IPS DF 6.9 (cell line): ENCODE data around the gene GPR150.

Experiments used
- DNase-seq: peaks from one replicate; pipeline ENCODE4 v3.0.0-alpha.2; 2013; ENCODE audit warnings: low read depth, low spot score
- H3K27ac ChIP-seq: one replicate; pipeline ENCODE4 v1.5.1; 2013; ENCODE audit warnings: low read length, control low read depth
- H3K27me3 ChIP-seq: 2 replicates; pipeline ENCODE4 v1.6.1; 2013; ENCODE audit warnings: mild to moderate bottlenecking, low read length; ENCODE audit not compliant: control insufficient read depth, insufficient read depth
- H3K36me3 ChIP-seq: 2 replicates; pipeline ENCODE4 v1.6.1; 2013; ENCODE audit warnings: low read length; ENCODE audit not compliant: control insufficient read depth, insufficient read depth
- H3K4me1 ChIP-seq: 2 replicates; pipeline ENCODE4 v1.6.1; 2013; ENCODE audit warnings: low read length; ENCODE audit not compliant: control insufficient read depth, insufficient read depth
- H3K4me3 ChIP-seq: 2 replicates; pipeline ENCODE4 v1.5.1; 2013; ENCODE audit warnings: mild to moderate bottlenecking, low read length
- H3K9me3 ChIP-seq: 2 replicates; pipeline ENCODE4 v1.6.1; 2013; ENCODE audit warnings: low read length, inconsistent platforms; ENCODE audit not compliant: control insufficient read depth, insufficient read depth
- WGBS: extraction: QIAGEN DNeasy Blood & Tissue Kit; methylation state at CpG from one replicate; pipeline ENCODE4 v1.1.7; 2013; ENCODE audit warnings: mixed read lengths, missing lambda C conversion rate; ENCODE audit not compliant: insufficient read length, insufficient coverage; 5-methylcytosine and 5-hydroxymethylcytosine counted together

GPR150 gene

DNA sequence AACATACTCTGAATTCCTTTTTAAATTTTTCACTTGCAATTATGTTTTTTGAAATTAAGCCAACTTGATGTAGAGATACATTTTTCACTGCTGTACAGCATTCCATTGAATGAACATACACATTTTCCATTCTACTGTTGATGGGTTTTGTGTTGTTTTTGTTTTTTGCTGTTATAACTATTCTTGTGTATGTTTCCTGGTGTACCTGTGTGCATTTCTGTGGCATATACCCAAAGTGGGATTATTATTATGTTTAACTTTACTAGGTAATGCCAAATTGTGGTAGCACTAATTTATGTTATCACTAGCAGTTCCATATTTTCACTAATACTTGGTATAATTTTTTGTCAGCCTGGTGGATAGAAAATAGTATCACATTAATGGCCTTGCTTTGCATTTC lies 29.4 kb downstream of the GPR150 start:
- H3K4me3 ChIP-seq, result no peak overlapping the region
- H3K27ac ChIP-seq, result no peak overlapping the region
- DNase-seq, result no peak
- H3K4me1 ChIP-seq, result no peaks in the 10 kb centered on the region
- H3K27me3 ChIP-seq, result no peaks in the 10 kb centered on the region
- no peaks in the 10 kb centered on the region for H3K9me3 ChIP-seq
- H3K36me3 ChIP-seq, result no peaks in the 10 kb centered on the region

DNA sequence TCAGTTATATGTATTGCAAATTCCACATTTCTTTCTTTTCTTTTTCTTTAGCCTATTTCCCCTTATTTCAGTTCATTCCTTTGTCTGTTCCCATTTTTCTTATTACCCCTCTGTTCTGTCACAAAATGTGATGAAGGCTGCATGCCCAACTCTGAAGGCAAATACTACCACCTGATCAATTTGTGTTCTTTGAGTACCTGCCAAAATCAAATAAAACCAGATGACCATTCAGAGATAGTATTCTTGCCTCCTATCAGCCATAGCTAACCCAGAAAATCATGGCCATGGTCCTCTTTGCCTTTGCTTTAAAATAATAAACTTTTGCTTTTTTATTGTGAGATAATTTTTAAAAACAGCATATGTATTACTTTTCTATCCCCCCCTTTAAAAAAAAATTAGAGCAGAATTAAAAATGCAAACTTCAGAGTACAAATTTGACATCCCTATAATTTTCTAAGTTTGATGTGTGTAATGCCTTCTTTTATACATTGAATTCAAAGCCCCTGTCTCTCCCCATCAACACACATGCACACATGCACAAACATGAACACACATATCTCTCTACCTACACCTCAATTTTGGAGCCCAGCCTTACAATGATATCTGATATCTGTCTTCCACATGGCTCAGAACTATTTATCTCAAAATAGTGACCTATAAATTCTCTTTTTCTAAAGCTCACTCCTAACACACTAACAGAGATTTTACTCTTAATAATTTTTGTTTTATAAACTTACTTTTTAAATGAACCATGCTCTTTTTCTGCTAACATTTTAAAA lies 30.1 kb downstream of the GPR150 start:
- Histone ChIP-seq H3K9me3 (no peaks in the 10 kb centered on the region), H3K4me1 (no peaks in the 10 kb centered on the region), H3K27me3 (no peaks in the 10 kb centered on the region), H3K4me3 (no peak overlapping the region), H3K36me3 (no peaks in the 10 kb centered on the region), H3K27ac (no peak overlapping the region)
- DNase-seq, result no peak

DNA sequence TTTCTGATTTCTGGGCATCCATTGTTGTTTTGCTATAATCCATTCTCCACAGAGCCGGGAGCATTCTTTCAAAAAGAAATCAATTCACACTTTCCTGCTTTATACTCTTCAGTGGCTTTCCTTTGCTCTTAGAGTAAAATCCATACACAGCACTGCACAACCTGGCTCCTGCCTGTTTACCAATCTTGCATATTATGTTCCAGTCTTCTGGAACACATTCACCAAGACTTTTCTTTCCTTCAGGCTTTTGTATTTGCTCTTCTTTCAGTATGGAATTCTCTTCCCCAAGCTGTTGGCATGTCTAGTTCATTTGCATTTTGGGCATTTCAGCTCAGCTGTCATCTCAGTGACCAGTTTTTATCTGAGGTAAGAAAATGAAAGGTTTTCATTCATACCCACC lies 33.0 kb downstream of the GPR150 start:
- no peaks in the 10 kb centered on the region for H3K36me3 ChIP-seq
- no peak overlapping the region for H3K4me3 ChIP-seq
- no peaks in the 10 kb centered on the region for H3K27me3 ChIP-seq
- WGBS, result no CpG with 5 or more reads among the region's 1 CpG
- no peak for DNase-seq
- H3K4me1 ChIP-seq, result no peaks in the 10 kb centered on the region
- H3K27ac ChIP-seq, result no peak overlapping the region
- H3K9me3 ChIP-seq, result no peaks in the 10 kb centered on the region

DNA sequence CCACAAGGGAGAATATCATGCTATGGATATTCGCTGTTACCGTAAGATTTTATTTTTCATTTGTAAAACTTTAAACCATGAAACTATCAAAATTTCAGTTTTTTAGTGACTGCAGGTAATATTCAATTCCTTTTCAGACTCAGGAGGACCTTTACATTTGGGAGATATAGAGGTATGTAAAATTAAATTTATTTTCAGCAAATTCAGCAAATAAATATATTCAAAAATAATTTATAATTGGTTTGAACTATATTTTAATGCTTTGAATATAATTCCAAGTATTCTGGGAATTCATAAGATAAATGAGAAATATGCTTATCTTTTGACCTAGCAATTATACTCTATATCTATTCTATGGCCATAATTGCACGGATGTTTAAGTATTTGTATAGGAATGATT lies 34.3 kb downstream of the GPR150 start:
- DNase-seq, result no peak
- no peaks in the 10 kb centered on the region for H3K4me1 ChIP-seq
- H3K9me3 ChIP-seq, result no peaks in the 10 kb centered on the region
- no peak overlapping the region for H3K27ac ChIP-seq
- WGBS, result no CpG with 5 or more reads among the region's 3 CpGs
- no peaks in the 10 kb centered on the region for H3K36me3 ChIP-seq
- H3K4me3 ChIP-seq, result no peak overlapping the region
- no peaks in the 10 kb centered on the region for H3K27me3 ChIP-seq

DNA sequence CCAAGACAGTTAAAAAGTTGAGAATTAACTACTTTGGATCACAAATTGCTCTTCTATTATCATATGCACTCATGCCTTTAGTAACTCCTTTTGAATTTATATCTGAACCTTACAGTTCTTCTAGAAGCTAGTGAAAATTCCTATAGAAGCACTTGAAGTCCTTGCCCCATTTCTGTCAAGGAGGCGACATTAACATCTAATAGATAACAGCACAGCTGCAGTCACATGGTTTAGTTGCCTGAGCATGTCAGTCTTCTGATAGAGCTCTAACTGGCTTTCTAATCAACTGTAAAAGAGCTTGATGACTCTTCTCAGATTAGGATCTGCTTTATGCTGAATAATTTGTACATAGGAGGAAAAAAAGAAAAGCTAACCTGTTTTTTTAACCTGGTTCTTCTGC lies 35.7 kb downstream of the GPR150 start:
- WGBS, result no CpG with 5 or more reads among the region's 1 CpG
- DNase-seq, result no peak
- no peaks in the 10 kb centered on the region for H3K36me3 ChIP-seq
- no peak overlapping the region for H3K27ac ChIP-seq
- H3K4me1 ChIP-seq, result no peaks in the 10 kb centered on the region
- H3K4me3 ChIP-seq, result no peak overlapping the region
- no peaks in the 10 kb centered on the region for H3K27me3 ChIP-seq
- no peaks in the 10 kb centered on the region for H3K9me3 ChIP-seq

DNA sequence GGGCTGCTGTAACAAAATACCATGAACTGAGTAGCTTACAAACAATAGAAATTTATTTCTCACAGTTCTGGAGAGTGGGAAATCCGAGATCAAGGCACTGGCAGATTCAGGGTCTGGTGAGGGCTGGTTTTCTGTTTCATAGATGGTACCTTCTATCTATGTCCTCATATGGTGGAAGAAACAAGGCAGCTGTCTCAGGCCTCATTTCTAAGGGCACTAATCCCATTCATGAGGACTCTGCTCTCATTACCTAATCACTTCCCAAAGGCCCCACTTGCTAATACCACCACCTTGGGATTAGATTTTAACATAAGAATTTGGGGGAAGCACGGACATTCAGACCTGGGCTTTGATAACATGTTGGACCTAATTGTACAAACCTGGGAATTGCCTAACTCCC lies 40.2 kb downstream of the GPR150 start:
- Histone ChIP-seq H3K27ac (no peak overlapping the region), H3K4me3 (no peak overlapping the region), H3K9me3 (no peaks in the 10 kb centered on the region), H3K4me1 (no peaks in the 10 kb centered on the region), H3K36me3 (no peaks in the 10 kb centered on the region), H3K27me3 (no peaks in the 10 kb centered on the region)
- no CpG with 5 or more reads among the region's 2 CpGs for WGBS
- DNase-seq, result no peak

DNA sequence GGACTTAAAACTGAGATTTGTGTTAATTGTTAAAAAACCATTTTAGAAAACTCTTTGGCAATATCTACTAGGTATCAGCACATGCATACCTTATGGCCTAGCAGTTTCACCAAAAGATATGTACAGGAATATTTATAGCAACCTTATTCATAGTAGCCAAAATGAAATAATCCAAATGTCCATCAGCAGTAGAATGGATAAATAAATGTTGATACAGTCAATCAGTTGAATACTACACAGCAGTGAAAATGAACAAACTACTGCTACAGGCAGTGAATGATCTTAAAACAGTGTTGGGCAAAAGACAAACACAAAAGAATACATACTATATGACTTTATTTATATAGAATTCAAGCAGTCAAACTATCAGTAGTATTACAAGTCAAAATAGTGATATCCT lies 43.1 kb downstream of the GPR150 start:
- Histone ChIP-seq H3K9me3 (no peaks in the 10 kb centered on the region), H3K27me3 (no peaks in the 10 kb centered on the region), H3K4me3 (no peak overlapping the region)

DNA sequence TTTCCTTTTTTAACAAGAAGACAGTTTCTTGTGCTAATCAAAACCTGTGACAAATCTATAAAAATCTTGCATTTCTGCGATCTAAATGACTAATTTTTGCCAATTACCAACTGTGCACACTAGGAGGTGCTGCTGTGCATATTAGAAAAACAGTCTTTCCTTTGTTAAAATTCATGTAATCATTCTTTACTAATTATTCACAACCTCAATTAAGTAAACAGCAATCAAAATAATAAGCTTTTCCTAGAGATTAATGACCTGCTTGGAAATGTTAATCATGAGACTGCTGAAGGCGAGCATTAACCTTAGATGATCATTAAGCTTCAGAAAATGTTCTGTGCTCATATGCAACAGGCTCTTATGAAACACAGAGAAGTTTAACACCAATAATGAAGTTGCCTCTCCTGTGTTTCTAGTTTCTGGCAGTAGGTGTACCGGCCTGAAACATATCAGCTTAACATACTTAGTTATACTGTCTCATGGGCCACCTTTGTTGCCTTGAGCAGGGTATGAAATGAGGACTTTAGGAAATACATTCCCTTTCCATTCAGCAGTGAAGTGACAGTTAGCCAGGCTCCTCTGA lies 44.4 kb downstream of the GPR150 start:
- DNase-seq, result no peak
- H3K27me3 ChIP-seq, result no peaks in the 10 kb centered on the region
- H3K36me3 ChIP-seq, result no peaks in the 10 kb centered on the region
- H3K4me3 ChIP-seq, result no peak overlapping the region
- no peak overlapping the region for H3K27ac ChIP-seq
- H3K9me3 ChIP-seq, result no peaks in the 10 kb centered on the region
- H3K4me1 ChIP-seq, result no peaks in the 10 kb centered on the region
- no CpG with 5 or more reads among the region's 3 CpGs for WGBS

More for the DNA sequence above, 43.1 kb downstream of the GPR150 start:
- H3K27ac ChIP-seq, result no peak overlapping the region
- H3K4me1 ChIP-seq, result no peaks in the 10 kb centered on the region
- H3K36me3 ChIP-seq, result no peaks in the 10 kb centered on the region
- no peak for DNase-seq

DNA sequence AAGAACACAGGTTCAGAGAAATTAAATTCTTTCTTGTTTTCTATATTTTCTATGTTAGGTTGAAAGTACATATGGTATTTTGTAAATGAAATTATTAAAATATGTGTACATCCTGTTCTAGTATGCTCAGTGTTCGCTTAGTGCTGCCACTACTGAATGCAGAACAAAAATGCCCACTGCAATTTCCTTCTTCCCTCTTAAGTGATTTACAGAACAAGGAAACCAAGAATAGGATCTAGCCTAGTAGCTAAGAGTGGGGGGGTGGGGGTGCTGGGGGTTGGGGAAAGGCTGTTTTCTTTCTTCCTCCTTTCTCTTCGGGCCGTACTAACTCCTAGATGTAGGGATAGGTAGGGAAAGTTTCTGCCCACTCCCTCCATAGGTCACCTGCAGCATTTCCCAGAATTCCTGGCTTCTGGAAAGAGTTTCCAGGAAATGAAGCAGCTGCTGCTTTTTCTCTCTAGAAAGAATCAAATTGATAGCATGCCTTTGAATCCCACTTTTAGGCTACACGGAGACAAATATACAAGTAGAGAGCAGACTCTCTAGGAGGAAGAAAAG lies 47.3 kb downstream of the GPR150 start:
- H3K27ac ChIP-seq, result no peak overlapping the region
- no peaks in the 10 kb centered on the region for H3K36me3 ChIP-seq
- WGBS, result no CpG with 5 or more reads among the region's 4 CpGs
- H3K4me3 ChIP-seq, result no peak overlapping the region
- H3K9me3 ChIP-seq, result no peaks in the 10 kb centered on the region
- no peaks in the 10 kb centered on the region for H3K4me1 ChIP-seq
- H3K27me3 ChIP-seq, result no peaks in the 10 kb centered on the region
- no peak for DNase-seq

DNA sequence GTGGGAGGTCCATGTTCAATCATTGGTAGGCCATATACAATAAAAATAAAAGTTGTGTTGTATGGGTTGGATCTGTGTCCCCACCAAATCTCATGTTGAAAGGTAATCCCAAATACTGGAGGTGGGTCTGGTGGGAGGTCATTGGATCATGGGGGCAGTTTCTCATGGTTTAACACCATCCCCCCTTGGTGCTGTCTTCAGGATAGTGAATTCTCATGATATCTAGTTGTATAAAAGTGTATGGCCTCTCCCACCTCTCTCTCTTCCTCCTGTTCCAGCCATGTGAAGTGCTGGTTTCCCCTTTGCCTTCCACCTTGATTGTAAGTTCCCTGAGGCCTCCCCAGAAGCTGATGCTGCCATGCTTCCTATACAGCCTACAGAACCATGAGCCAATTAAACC lies 47.8 kb downstream of the GPR150 start:
- Histone ChIP-seq H3K9me3 (no peaks in the 10 kb centered on the region), H3K4me1 (no peaks in the 10 kb centered on the region), H3K27ac (no peak overlapping the region), H3K27me3 (no peaks in the 10 kb centered on the region), H3K36me3 (no peaks in the 10 kb centered on the region), H3K4me3 (no peak overlapping the region)
- DNase-seq, result no peak

DNA sequence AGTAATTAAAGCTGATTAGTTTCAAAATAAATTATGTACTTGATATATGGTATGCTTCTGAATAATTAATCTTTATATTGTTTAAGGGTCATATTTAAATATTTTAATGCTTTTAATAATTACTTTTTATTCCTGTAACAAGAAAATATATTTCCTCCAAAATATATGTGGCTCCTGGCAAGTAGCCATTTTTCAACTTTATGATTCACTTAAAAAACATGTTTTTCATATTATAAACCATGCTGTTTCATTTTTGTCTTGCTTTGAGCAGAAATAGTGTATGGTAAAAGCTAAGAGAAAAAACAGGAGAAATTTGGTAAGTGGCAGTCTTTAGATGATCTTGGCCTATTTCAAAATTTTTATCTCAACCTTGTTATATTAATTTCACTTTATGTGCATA lies 48.3 kb downstream of the GPR150 start:
- no peak overlapping the region for H3K4me3 ChIP-seq
- H3K27me3 ChIP-seq, result no peaks in the 10 kb centered on the region
- DNase-seq, result no peak
- H3K27ac ChIP-seq, result no peak overlapping the region
- H3K9me3 ChIP-seq, result no peaks in the 10 kb centered on the region
- H3K4me1 ChIP-seq, result no peaks in the 10 kb centered on the region
- no peaks in the 10 kb centered on the region for H3K36me3 ChIP-seq
